NCI-H2227 (cell line): ENCODE measurements around the gene SLC39A10.

Experiments
- DNase-seq: peaks from one replicate; lab custom pipeline; 2025; ENCODE audit not compliant: unreplicated experiment; lab: John Stamatoyannopoulos, UW

SLC39A10 gene, protein sequence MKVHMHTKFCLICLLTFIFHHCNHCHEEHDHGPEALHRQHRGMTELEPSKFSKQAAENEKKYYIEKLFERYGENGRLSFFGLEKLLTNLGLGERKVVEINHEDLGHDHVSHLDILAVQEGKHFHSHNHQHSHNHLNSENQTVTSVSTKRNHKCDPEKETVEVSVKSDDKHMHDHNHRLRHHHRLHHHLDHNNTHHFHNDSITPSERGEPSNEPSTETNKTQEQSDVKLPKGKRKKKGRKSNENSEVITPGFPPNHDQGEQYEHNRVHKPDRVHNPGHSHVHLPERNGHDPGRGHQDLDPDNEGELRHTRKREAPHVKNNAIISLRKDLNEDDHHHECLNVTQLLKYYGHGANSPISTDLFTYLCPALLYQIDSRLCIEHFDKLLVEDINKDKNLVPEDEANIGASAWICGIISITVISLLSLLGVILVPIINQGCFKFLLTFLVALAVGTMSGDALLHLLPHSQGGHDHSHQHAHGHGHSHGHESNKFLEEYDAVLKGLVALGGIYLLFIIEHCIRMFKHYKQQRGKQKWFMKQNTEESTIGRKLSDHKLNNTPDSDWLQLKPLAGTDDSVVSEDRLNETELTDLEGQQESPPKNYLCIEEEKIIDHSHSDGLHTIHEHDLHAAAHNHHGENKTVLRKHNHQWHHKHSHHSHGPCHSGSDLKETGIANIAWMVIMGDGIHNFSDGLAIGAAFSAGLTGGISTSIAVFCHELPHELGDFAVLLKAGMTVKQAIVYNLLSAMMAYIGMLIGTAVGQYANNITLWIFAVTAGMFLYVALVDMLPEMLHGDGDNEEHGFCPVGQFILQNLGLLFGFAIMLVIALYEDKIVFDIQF

GRCh38 chr2:195656859-195657633 lies at the start of gene SLC39A10:
Gene SLC39A10, plus strand, starts transcription at chr2:195657226. Its CDS starts 22,817 bp downstream, at chr2:195680043.
- peak; percentile 100 for DNase-seq

DNA sequence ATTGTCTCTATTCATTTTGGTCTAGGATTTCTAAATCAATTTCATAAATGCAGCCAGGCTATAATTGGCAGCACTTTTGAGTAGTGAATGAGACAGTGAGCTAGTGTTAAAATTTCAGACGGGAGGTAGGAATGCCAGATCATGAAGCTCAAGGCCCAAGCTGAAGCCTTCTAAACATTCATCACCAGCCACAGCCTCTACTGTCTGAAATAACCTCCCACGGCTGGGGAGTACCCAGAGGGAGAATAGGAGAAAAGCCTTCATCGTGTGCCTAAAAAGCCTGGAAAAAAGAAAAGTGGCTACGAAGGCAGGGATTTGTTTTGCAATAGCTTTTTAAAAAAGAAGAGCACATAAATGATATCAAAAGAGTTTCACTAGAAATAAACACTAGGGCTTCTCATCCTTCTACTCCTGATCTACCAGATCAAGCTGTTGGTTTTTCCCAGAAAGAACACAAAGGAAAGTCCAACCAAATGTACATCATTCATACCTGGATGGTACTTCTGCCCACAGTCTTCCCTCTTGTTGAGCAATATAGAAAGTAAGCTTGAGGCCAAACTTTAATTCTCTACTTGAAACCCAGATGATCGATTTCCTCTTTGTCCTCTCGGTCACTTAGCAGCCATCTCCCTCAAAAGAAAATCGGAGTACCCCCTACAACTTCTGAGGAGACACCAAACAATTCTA lies 48.1 kb upstream of the SLC39A10 start:
- no peak for DNase-seq

GRCh38 chr2:195610717-195611116 lies 46.3 kb upstream of the SLC39A10 start:
- DNase-seq = no peak

- DNase-seq = no peak
Measured at GRCh38 chr2:195612611-195613495, 44.2 kb upstream of the SLC39A10 start.

DNA sequence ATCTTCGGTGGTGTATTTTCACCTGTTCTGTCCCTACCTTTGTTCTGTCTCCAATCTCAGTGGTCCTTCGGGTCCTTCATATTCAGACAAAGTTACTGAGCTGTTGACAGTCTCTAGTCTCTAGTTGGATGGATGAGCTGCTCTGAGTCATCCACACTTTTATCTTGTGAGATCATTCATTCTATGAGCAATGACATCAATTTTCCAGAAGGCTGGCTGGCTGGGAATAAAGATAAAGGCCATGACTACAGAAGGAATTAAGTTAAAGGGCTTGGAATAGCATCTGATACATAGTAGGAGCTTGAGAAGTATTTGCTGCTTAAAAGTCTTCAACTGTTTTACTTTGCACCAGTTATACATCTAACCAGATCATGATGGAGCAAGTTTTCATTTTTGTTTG lies 43.1 kb upstream of the SLC39A10 start:
- no peak for DNase-seq

GRCh38 chr2:195619590-195619989 lies 37.4 kb upstream of the SLC39A10 start:
- DNase-seq = no peak

DNA sequence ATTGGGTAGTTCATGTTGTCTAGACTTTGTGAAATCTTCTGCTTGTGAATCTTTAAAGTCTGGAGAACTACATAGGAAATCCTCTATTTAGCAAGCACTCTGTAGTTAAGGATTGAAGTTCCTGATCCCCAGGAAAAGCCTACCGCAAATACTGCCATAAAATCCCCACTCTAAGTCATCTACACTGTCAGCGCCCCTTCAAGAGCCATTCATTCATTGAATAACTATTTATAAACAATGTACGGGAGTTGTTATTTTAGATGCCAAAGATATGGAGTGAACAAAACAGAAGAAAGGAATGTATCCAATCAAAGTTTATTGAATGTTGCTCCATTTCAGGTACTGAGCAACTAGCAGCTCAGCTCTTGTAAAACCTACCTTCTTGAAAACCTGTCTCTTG lies 36.5 kb upstream of the SLC39A10 start:
- no peak for DNase-seq

DNA sequence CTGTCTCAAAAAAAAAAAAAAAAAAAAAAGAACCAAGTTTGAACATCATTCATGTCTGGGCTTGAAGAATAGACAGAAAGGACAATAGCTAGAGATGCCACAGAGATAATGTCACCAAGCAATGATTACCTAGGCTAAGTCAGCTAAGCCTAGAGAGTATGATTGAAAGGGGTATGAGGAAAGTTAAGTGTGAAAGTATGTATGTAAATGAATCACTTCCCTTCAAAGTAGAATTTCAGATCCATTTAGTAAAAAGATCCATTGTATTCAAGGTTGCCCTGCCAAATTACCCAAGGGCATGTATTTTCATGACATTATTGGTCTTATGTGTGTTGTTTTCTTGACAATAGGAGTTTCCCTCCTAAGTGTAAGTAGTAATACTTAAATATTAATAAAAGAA lies 34.1 kb upstream of the SLC39A10 start:
- DNase-seq = no peak

DNA sequence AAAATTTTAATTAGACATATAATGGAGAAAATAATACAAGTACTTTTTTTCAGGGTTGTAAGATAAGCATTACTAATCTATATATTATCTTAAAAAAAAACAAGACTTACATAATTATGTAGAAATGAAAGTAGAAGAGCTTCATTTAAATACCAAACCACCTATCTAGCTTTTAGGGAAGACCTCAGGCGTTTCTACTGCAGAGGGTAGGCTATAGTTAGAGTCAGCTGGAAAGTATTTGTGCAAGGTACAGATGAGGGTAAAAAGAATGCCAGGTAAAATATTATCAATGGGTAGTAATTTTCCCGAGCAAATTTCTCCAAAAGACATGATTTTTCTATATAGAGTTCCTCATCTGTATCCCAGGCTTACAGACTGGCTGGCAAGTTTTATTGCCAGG lies 30.5 kb upstream of the SLC39A10 start:
- DNase-seq = no peak

GRCh38 chr2:195628666-195629065 lies 28.4 kb upstream of the SLC39A10 start:
- no peak for DNase-seq

DNA sequence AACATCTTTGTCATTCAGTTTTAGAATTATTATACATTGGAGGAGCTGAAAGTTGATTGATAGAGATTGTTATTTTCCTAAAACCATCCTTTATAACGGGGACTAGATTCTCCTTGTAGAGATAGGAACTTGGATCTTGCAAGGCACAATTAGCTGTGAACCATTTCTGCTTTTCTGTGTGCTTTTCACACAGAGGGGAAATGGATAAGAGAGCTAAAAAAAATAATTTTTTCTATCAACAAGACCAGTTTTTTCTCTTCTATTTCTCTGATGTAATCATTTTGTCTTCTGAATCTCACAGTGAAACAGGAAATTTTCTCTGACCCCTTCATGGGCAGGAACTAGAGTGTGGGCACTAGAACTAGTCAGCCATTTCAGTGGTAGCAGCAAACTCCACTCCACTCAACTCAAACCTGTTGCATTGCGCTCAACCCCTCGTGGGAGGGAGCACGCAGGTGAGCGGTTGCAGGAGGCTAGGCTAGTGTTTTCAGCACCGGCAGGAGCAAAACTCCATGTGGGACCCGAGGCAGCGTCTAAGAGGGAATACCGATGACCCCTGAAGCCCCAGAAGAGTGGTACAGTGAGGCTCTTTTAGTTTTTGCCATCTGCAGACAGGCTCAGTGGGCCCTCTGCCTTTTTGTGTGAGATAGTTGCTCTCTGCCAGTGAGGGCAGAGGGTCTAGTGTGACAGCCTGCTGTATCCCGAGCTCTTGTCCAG lies 24.0 kb upstream of the SLC39A10 start:
- no peak for DNase-seq

GRCh38 chr2:195633573-195633870 lies 23.5 kb upstream of the SLC39A10 start:
- DNase-seq = no peak

- DNase-seq = no peak
Measured at GRCh38 chr2:195633974-195634373, 23.1 kb upstream of the SLC39A10 start.

DNA sequence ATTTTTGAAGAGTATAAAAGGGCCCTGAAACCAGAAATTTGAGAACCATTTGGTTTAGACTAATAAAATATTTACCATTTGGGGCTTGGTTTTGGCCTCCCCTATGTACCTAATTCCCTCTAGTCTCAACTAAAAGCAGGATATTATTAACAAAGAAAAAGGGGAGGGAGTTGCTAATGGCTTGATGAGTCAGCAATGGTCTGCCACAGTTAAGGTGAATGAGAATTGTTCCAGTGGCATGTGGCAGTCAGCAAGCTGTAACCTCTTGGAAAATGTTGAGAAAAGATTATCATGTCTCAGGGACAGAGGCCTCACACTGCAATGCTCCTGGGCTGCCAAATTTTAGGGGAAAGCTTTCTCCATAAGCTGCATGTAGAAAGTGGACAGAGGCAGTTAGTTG lies 20.1 kb upstream of the SLC39A10 start:
- DNase-seq = no peak

GRCh38 chr2:195638750-195639149 lies 18.3 kb upstream of the SLC39A10 start:
- DNase-seq = no peak

DNA sequence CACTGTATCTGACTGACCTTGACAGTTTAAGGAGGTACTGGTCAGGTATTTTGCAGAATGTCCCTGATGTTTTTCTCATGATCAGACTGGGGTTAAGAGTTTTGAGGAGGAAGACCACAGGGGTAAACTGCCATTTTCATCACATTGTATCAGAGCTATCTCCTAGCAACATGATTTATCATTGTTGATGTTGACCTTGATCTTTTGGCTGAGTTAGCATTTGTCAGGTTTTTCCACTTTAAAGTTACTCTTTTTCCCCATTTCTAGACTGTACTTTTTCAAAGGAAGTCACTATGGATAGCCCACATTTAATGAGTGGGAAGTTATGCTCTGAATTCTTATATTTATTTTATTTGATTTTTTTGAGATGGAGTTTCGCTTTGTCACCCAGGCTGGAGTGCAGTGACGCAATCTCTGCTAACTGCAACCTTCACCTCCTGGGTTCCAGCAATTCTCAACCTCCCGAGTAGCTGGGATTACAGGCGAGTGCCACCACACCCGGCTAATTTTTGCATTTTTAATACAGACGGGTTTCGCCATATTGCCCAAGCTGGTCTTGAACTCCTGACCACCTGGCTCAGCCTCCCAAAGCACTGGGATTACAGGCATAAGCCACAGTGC lies 17.7 kb upstream of the SLC39A10 start:
- DNase-seq = no peak

DNA sequence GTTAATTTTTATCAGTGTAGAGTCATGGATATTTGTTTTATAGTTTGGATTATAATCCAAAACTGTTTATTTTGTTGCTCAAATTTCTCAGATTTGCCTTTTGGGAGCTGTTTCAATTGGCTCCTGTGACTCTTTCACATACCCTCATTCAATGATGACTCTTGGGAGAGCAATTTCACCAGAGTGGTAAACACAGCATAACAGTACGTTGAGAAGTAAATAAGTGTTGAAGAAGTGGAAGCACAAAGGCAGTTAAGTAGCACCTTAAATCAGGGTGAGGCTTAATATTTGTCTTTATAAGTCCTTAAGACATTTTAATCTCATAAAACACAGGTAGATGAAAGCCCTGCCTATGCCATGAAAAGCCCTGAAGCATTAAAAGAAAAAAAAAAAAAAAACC lies 17.1 kb upstream of the SLC39A10 start:
- DNase-seq = no peak

DNA sequence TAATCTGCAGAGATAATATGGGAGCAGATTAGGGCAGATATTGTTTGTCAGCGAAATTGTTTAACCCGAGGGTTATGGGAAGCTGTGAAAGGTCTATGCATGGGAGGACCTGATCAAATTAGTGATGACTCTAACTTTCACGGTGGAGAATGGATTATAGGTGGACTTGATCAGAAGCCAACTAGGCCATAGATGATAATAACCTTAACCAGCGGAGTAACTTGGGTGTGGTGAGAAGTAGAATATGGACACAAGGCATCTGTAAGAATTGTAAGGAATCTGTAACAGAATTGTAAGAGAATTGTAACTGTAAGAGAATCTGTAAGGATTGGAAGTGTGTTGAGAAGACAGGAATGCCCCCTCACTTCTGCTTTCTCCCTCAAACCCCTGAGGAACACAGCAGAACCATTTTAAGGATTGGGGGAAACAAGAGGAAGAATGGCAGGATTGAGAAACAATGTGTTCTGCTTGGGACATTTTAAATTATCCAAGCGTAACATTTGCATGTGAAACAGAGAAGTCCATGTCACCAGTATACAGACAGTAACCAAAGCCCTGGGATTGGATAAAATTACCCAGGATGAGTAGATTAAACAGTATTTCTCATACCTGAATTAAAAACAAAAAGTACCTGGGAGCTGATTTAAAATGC lies 14.9 kb upstream of the SLC39A10 start:
- no peak for DNase-seq

- DNase-seq = no peak
Measured at GRCh38 chr2:195642679-195643068, 14.4 kb upstream of the SLC39A10 start.
